ENCODE measurements around the gene PTPRZ1.

- TF ChIP-seq, protein P1, sequence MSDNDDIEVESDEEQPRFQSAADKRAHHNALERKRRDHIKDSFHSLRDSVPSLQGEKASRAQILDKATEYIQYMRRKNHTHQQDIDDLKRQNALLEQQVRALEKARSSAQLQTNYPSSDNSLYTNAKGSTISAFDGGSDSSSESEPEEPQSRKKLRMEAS (IDR thresholded peaks at IDR 0.05) = no peak
- TF ChIP-seq TCF12 (IDR thresholded peaks at IDR 0.05; ENCODE audit: low read depth) (no peak), TAF1 (IDR thresholded peaks at IDR 0.05; ENCODE audit: low read depth) (no peak), CEBPB (IDR thresholded peaks at IDR 0.05) (no peak), ZBTB7A (IDR thresholded peaks at IDR 0.05; ENCODE audit: low read depth) (no peak), REST (IDR thresholded peaks at IDR 0.05; ENCODE audit: low read depth) (no peak), NFIC (IDR thresholded peaks at IDR 0.05) (no peak), USF1 (IDR thresholded peaks at IDR 0.05) (no peak), YY1 (IDR thresholded peaks at IDR 0.05; ENCODE audit: low read depth) (no peak), EGR1 (IDR thresholded peaks at IDR 0.05) (no peak)
Observed at GRCh38 chr7:121945066-121945465, 72.1 kb downstream of the PTPRZ1 start.
